Colonic mucosa (tissue), 4 donors: Measurements from ENCODE around the gene SH3GL3. TPM values are rescaled to one million over a fixed set of nuclear protein-coding genes. Genes with fewer than 3 reads are reported as not detected.
A peak's percentile ranks its signal among the peaks of the same experiment; 100 is the strongest.

Experiments used
- DNase-seq: peaks from one replicate; pipeline ENCODE4 v3.0.0-alpha.2; 2020
- H3K27ac ChIP-seq: fragments of 200-600 bp; one replicate; pipeline ENCODE4 v1.8.0; 2021
- H3K27me3 ChIP-seq: fragments of 200-600 bp; one replicate; pipeline ENCODE4 v1.8.0; 2021
- H3K36me3 ChIP-seq: fragments of 200-600 bp; one replicate; pipeline ENCODE4 v1.8.0; 2021
- H3K4me1 ChIP-seq: fragments of 200-600 bp; one replicate; pipeline ENCODE4 v1.8.0; 2021; ENCODE audit warnings: mild to moderate bottlenecking
- H3K4me3 ChIP-seq: fragments of 200-600 bp; one replicate; pipeline ENCODE4 v1.8.0; 2021
- H3K9ac ChIP-seq, 2 donors: one replicate each; pipeline ENCODE4 v1.7.0; 2013; ENCODE audit warnings: control low read depth in 2 of 2, low read depth in 2 of 2, low read length in 2 of 2
- H3K9me3 ChIP-seq: fragments of 200-600 bp; one replicate; pipeline ENCODE4 v1.8.0; 2021
- intact Hi-C: fragments of 100-400 bp; cut with DNase I; formaldehyde crosslinking; loops from one replicate; pipeline ENCODE4 v1.14.1; 2022
- total RNA-seq, 2 donors: library from RNA; stranded (reverse); fragmentation: NEBNext Ultra II Directional in 1 of 2; extraction: Animal tissue kit (Norgen Biotek cat#: 25700) in 1 of 2; gene quantifications; one replicate each; pipeline ENCODE4 v1.2.1, GENCODE V29; 2021
- TF ChIP-seq, protein P1 (sequence below): fragments of 200-600 bp; IDR thresholded peaks from one replicate; pipeline ENCODE4 v1.8.0; 2022; ENCODE audit warnings: antibody characterized with exemption, mild to moderate bottlenecking
- donor health status: healthy.
- donor health status: DM: no; HTN: no; CAD: no.
- donor health status: DM: no; HTN: no; CAD: no.

Gene SH3GL3, protein sequence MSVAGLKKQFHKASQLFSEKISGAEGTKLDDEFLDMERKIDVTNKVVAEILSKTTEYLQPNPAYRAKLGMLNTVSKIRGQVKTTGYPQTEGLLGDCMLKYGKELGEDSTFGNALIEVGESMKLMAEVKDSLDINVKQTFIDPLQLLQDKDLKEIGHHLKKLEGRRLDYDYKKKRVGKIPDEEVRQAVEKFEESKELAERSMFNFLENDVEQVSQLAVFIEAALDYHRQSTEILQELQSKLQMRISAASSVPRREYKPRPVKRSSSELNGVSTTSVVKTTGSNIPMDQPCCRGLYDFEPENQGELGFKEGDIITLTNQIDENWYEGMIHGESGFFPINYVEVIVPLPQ
- total RNA-seq, result not detected

DNA sequence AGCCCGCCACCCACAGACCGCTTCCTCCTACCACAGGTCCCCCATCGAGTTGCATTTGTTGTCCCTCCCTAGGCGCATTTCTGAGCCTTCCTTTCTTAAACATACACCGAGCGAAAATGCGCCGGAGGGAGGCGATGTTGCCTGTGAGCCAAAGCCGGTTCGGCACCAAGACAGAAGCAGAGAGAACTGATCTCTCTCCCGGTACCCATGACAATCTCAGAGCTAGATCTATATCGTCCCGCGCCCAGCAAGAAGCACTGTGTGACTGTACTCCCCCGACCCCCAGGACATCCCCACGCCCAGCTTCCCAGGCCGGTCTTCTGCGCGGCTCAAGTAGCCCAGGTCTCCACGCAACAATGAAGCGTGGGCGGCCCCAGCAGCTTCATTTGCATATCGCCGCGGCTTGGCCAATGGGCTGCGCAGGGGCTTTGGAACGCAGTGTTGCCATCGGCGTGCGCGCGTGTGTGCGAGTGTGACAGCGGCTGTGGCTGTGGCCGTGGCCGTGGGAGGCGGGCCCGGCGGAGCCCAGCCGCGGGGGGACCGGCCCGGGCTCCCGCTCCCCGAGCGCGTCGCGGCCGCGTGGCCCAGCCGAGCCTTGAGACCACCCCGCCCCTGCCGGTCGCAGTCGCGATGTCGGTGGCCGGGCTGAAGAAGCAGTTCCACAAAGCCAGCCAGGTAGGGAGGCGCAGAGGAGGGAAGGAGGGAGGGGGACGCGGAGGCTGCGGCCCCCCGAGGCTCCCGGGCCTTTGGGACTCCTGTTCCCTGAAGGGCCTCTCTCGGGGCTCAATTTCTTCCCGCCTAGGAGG, at the start of gene SH3GL3:
Gene SH3GL3, plus strand, starts transcription at position 438 of the 806 bp plus-strand sequence. Its CDS starts 193 bp downstream, at position 631.
- peak; percentile 68 for DNase-seq
- TF ChIP-seq, protein P1, sequence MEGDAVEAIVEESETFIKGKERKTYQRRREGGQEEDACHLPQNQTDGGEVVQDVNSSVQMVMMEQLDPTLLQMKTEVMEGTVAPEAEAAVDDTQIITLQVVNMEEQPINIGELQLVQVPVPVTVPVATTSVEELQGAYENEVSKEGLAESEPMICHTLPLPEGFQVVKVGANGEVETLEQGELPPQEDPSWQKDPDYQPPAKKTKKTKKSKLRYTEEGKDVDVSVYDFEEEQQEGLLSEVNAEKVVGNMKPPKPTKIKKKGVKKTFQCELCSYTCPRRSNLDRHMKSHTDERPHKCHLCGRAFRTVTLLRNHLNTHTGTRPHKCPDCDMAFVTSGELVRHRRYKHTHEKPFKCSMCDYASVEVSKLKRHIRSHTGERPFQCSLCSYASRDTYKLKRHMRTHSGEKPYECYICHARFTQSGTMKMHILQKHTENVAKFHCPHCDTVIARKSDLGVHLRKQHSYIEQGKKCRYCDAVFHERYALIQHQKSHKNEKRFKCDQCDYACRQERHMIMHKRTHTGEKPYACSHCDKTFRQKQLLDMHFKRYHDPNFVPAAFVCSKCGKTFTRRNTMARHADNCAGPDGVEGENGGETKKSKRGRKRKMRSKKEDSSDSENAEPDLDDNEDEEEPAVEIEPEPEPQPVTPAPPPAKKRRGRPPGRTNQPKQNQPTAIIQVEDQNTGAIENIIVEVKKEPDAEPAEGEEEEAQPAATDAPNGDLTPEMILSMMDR, result no peak
- H3K27me3 ChIP-seq, result peaks cover 9% of the 10 kb centered on the region
- H3K9me3 ChIP-seq, result no peaks in the 10 kb centered on the region
- no peaks in the 10 kb centered on the region for H3K36me3 ChIP-seq
- peak within 1 kb of the TSS; percentile 26 for H3K4me3 ChIP-seq
- peaks cover 5% of the 10 kb centered on the region for H3K4me1 ChIP-seq
- H3K9ac ChIP-seq, result no peak within 1 kb of the TSS
- no peak within 1 kb of the TSS for H3K27ac ChIP-seq
- intact Hi-C loops, result no loop called here

- intact Hi-C loops, result no loop called here
Observed at GRCh38 chr15:83398626-83399025, 48.5 kb upstream of the SH3GL3 start.

DNA sequence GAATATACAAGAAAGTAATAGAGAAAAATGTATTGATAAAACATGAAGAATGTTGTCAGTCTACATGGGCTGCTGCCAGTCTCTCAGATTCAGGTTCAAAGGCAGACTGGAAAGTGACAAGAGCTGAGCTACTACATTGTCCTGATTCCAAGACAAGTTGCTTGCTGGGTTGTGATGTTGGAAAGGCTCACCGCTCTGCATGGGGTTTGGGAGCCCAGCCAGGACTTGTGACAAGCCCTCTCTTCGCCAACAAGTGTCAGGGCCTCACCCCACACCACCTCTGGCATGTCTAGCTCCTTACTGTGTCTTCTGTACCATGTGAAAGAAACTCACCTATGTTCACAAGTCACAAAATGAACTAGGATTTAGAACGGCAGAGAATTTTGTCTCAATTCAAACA, 43.0 kb upstream of the SH3GL3 start:
- H3K36me3 ChIP-seq, result no peaks in the 10 kb centered on the region
- intact Hi-C loops, result no loop called here
- DNase-seq, result no peak
- H3K9me3 ChIP-seq, result no peaks in the 10 kb centered on the region
- no peak overlapping the region for H3K9ac ChIP-seq
- H3K4me1 ChIP-seq, result no peaks in the 10 kb centered on the region
- TF ChIP-seq, protein P1, result no peak
- H3K4me3 ChIP-seq, result no peak overlapping the region
- H3K27ac ChIP-seq, result no peak overlapping the region
- no peaks in the 10 kb centered on the region for H3K27me3 ChIP-seq

More at GRCh38 chr15:83398626-83399025, 48.5 kb upstream of the SH3GL3 start:
- TF ChIP-seq, protein P1, result no peak
- Histone ChIP-seq H3K27ac (no peak overlapping the region), H3K27me3 (no peaks in the 10 kb centered on the region), H3K4me1 (no peaks in the 10 kb centered on the region), H3K9me3 (no peaks in the 10 kb centered on the region), H3K4me3 (no peak overlapping the region), H3K36me3 (no peaks in the 10 kb centered on the region), H3K9ac (no peak overlapping the region)
- no peak for DNase-seq

- Histone ChIP-seq H3K4me3 (no peak overlapping the region), H3K27ac (no peak overlapping the region), H3K36me3 (no peaks in the 10 kb centered on the region), H3K27me3 (no peaks in the 10 kb centered on the region), H3K9me3 (no peaks in the 10 kb centered on the region), H3K9ac (no peak overlapping the region), H3K4me1 (no peaks in the 10 kb centered on the region)
- TF ChIP-seq, protein P1, result no peak
- intact Hi-C loops, result no loop called here
- no peak for DNase-seq
Observed at GRCh38 chr15:83410532-83410931, 36.6 kb upstream of the SH3GL3 start.

DNA sequence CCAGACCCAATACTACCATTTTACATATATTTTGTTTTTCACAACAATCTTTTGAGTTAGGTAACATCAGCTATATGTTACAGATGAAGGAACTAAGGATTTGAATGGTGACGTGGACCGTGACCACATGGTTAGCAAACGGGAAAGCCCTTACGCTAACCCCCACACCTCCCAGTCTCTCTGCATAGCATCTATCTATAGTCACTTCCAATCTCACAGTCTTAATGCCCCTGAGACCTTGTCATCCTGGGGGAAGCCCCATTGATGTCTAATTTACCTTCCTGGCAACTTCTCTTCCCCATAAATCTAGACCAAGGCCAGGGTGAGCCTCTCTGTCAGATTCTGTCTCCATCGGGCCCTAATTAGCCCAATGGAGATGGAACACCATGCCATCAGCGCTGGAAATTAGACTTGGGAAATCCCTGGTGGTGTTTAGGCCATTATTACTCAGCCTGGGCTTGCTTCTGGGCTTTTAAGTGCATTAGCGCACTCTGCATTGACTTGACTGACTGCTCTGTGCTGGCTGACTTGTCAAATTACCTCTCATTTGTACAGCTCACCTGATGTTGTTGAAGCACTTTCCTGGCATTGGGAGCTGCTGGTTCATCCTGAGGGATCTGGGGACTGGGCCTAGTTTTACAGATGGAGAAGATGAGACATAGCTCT, 34.0 kb upstream of the SH3GL3 start:
- intact Hi-C loops, result no loop called here
- H3K36me3 ChIP-seq, result no peaks in the 10 kb centered on the region

More for the DNA sequence above, 34.0 kb upstream of the SH3GL3 start:
- Histone ChIP-seq H3K9ac (no peak overlapping the region), H3K9me3 (no peaks in the 10 kb centered on the region), H3K4me3 (no peak overlapping the region), H3K27me3 (no peaks in the 10 kb centered on the region), H3K27ac (no peak overlapping the region), H3K4me1 (no peaks in the 10 kb centered on the region)
- no peak for DNase-seq
- TF ChIP-seq, protein P1, result no peak
